NCI-H2107 treated with DMSO at 0.1 percent for 48 hours (cell line): Measurements from ENCODE around the gene TTC28.
"Not testable (repeated sequence)": the region's sequence is repeated elsewhere in the genome, so short reads cannot be mapped to it uniquely, and the experiment has no call there.

Source experiments
- DNase-seq: peaks from one replicate; lab custom pipeline; 2025; ENCODE audit not compliant: unreplicated experiment; lab: John Stamatoyannopoulos, UW

TTC28 gene

DNA sequence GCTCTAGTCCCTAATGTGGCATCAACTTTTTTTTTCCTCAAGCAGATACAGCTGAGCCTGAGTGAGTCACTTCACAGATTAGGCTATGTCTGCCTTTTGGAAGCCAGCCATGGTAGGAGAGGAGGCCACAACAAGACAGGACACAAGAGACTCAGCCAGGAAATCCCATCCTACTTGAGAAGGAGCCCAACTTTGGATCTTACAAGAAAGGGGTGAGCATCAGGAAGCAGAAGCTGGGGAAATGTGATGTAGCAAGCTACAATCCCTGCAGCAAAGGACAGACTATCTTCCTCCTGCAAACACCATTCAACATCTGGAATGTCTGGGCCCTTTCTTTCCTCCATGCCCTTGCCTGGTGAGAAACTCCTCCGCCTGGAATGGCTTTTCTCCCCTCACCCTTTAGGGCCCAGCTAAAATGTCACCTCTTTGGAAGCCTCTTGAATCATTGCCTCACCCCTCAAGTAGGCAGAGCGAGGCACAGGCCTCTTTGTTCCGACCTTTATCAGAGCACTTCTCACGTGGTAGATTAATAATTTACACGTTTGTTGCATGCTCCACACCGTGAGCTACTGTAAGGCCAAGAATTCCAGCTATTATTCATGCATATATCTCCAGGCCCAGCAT lies 604.2 kb downstream of the TTC28 start:
- no peak for DNase-seq

DNA sequence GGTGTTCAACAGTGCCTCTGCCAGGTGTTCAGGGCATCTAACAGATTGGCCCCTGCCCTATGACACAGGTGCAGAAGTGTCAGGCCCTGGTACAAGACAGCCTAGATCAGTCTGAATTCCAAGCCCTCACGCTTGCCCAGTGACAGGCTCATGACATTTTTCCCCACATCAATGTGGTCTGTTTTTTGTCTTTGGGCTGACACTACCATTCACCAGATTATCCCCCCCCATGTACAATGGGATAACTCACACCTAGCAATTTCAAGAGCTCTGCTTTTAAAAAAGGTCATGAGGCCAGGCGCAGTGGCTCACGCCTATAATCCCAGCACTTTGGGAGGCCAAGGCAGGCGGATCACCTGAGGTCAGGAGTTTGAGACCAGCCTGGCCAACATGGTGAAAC lies 605.1 kb downstream of the TTC28 start:
- no peak for DNase-seq

DNA sequence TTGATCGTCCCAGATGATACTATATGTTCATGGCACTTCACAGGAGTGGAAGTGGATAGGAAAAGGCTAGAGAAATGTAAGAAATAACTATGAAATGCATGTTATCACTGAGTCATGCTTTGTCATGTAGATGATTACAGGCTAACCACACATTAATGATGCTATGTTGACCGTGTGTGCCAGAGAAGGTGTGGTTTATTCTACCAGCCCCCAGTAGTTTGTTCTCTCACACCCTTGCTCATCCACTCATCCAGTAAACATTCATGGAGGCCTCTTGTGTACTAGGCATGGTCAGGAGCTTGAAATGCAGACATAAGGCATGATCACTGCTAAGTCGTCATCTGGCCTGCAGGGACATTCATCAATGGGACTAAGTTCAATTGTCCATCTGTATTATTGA lies 607.6 kb downstream of the TTC28 start:
- DNase-seq: no peak

DNA sequence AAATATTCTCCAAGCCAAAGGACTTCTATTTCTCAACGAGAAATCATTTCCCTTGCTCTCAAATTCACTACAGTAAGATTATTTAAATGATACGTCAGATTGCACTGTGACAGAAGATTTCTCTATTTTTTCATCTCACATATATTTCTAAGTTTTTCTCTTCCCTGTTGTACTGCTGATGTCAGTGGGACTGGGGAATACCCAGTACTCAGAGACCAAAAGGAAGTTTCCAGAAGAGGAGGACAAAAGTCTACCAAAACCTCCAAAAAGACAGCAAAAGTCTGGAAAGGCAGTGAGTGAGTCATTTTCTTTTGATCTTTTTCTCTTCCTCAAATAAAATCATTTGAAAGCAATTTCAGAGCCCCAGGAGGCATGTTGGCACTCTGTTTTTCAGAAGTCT lies 610.8 kb downstream of the TTC28 start:
- DNase-seq: no peak

DNA sequence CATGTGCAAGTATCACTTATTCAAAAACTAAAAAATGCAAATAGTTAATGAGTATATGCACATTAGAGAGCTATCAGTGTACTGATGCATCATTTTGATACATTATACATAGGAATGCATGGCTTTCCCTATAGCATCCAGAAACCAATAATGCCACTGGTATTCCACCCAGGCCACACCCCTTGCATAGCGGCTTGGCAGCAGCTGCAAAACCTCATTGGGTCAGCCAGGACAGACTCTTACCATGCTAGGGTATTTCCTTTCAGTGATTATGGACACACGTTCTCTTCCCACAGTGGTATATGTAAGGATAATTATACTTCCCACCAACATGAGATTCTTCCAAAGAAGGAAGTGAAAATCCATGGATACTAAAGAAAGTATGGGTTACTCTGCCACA lies 614.7 kb downstream of the TTC28 start:
- DNase-seq: no peak

DNA sequence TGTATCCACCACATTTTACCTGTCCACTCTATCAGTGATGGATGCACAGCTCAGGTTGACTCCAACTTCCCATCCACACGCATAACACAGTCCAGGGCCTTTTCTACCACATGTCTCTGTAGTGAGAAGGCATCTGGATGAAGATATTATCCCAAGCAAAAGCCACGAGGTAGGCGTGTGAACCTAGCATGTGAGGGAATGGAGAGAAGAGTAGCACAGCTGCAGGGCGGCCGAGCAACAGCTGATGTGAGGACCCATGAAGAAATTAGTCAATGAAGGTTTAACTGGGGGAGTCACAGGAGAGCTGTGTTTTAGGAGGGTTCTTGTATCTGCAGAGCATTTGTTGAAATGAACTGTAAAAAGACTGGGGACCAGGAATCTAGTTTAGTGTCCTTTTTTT lies 616.0 kb downstream of the TTC28 start:
- no peak for DNase-seq

DNA sequence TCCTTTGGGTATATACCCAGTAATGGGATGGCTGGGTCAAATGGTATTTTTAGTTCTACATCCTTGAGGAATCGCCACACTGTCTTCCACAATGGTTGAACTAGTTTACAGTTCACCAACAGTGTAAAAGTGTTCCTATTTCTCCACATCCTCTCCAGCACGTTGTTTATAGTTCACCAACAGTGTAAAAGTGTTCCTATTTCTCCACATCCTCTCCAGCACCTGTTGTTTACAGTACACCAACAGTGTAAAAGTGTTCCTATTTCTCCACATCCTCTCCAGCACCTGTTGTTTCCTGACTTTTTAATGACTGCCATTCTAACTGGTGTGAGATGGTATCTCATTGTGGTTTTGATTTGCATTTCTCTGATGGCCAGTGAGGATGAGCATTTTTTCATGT lies 619.0 kb downstream of the TTC28 start:
- DNase-seq: not testable (repeated sequence)

DNA sequence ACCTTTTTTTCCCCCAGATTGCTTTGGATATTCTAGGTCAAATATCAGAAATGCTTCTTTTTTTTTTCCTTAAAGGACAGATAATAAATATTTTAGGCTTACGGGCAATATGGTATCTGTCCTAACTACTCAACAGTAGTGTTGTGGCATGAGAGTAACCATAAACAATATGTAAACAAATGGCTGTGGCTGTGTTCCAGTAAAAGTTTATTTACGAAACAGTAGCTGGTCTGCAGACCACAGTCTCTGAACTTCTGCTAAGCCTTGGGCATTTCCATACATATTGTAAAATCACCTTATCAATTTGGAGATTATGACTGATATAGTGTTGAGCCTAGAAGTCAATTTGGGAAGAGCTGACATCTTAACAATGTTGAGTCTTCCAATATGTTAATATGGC lies 621.6 kb downstream of the TTC28 start:
- no peak for DNase-seq

DNA sequence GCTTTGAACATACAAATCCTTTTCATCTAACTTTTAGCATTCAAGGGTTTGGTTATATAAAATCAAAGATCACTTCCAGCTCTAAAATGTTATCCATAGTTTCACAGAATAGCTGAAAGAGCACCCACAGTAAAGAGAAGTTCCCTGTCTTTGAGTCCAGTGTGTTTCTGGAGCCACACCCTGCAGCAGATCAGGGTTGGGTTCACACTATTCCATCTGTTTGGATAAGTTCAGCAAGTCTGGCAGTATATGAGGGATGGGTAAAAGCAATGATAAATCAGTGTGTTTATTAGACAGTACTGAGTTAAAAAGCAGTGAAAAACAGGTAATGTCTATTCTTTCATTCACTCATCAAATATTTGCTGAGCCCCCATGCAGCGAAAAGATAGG lies 624.8 kb downstream of the TTC28 start:
- DNase-seq: no peak

DNA sequence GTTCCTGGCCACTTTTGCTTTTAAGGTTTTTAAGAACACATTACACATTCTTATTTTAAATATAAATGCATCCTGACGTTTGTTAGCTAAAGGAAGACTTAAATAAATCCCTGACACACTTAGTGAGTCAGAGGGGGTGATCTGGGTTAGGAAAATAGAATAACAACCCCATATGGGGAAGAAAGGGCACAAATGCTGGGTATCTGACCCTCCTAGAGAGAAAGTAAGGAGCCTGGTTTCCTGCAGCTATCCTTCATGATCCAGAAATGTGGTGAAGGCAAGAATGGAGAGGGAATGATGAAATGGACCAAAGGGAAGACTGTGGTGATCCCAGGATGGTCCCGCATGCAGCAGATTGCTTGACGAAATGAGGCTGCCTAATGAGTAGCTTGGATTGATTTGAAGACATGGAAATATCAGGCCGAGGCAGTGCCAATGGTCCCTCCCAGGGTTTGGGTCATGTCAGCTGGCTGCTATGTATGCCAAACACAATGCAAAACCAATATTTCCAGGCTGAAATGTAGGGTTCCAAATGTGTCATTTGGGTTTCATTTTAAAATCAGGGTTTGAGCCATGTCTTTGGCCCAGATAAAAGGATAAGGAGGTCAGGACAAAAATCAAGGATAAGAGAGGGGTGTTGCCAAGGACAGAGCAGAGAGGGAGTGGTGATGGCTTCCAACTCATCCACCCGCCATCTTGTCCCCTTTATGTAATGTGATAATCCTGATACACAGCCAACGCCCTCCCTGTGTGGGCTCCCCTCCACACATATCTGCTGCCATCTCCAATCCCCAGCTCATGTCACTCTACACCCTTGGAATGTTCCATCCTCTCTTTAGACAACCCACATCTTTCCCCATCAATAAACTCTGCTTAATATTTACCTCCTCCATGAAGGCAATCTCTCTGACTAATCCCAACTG lies 625.5 kb downstream of the TTC28 start:
- DNase-seq: no peak

DNA sequence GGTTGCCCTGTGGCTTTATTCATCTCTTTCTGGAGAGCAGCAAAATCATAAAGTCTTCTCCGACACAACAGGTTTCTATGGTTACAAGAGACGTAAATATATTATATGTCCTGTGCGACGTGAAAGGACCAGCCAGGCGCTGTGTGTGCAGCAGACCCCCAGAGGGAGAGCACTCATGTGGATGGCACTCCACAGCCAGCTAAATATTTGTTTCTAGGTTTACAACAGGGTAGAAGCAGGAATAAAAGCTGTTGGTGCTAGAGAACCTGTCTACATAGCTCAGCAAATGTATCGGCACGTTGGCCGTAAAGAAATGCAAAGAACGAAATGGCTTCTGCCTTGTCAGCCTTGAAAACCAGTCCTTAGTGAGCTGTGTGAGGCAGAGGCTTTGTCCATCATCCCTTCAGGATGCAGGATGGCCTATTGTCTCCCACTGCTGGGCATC lies 626.8 kb downstream of the TTC28 start:
- peak; percentile 6 for DNase-seq

DNA sequence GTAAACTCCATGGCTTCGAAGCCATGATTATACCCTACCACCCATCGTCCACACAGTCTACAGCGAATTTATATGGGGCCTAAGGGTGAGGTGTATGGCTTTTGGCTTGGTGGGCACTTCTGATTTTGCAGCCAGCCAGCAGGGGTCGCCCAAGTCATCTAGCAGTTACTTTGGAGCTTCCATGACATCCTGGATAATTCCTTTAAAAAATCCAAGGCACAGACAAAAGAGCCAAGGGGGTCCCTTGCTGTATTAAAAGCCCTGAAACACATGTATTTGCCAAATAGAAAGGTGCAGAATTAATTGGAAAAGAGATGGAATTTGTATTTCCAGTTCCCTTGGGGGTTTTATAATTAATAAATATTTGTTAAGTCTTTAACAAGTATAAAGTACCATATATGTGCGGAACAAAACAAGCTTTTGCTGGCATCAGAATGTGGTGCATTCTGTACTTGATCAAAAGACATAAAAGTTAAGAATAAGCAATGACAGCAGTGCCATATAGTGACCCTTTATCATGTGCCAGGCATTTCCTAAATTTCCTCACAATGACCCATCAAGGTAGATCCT lies 627.8 kb downstream of the TTC28 start:
- DNase-seq: peak; percentile 19

DNA sequence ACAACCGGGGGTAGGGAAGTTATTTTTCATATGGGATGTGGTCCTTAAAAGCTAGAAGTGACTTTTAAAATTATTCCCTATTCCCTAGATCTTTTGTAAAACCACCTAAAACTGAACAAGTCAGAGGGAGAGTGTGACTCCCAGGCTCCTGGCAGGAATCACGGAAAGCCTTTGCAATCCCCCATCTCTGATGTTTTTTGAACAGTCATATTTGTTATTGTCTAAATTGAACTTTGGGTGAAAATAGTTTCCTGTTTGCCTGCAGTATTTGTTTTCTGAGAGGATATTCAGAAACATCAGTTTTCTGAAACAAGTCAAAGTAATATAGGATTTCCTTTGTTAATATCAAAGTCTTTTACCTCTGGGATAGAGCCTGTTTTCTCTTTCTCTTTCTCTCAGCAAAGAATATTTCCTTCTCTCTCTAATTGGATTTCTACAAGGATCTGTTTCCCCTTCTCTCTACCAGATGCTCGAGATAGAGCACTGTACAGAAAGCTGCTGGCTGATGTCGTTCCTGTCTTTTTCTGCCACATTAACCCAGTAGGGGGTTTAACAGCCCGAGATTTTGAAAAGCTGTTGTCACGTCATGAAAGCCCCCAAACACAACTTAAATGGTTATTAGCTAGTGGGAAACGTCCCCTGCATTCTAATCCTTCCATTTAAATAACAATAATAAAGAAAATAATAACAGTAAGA lies 628.4 kb downstream of the TTC28 start:
- DNase-seq: no peak

DNA sequence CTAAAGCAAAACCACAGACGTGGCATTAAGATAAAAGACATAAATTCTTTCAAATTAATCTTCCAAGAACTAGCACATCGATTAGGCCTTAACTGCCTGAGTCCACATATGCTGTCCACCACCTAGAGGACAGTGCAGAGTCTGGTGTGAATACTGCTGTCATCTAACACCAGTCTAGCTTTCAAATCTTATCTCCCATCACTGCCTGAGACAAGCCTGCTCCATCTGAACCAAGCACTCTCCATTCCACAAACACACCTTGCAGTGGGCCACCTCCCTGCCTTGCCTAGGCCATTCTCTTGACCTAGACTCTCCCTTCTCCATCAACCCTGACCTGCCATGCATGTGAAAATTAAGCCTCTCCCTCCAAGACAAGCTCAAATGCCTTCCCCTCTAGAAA lies 631.1 kb downstream of the TTC28 start:
- DNase-seq: no peak

DNA sequence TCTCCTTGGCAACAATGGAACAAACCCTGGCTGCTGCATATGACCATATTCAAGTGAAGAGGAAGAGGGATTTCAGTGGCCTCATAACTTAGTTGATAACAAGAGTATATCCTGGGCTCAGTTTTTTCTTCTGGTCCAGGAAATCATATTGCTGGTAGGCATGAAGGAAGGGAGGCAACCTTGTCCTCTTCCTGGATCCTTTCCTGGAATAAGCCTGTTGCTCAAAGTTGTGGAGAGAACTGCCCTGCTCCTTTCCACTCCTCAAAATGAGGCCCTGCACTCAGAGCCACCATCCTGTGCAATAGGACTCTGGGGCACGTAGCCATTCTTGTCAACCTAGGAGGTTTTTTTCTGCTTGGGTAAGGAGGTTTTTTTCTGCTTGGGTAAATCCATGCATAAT lies 631.9 kb downstream of the TTC28 start:
- DNase-seq: no peak

DNA sequence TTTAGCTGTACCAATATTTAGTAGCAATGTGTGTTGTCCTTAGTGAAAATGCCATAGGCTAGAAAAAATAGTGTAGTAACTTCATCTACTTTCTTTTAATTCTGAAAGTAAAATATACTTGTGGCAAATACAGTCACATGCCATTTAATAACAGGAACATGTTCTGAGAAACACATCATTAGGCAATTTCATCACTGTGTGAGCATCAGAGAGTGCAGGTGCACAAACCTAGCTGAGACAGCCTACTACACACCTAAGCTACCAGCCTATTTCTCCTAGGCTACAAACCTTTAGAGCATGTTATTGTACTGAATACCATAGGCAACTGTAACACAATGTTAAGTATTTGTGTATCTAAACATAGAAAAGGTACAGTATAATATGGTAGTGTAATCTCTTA lies 633.5 kb downstream of the TTC28 start:
- no peak for DNase-seq

DNA sequence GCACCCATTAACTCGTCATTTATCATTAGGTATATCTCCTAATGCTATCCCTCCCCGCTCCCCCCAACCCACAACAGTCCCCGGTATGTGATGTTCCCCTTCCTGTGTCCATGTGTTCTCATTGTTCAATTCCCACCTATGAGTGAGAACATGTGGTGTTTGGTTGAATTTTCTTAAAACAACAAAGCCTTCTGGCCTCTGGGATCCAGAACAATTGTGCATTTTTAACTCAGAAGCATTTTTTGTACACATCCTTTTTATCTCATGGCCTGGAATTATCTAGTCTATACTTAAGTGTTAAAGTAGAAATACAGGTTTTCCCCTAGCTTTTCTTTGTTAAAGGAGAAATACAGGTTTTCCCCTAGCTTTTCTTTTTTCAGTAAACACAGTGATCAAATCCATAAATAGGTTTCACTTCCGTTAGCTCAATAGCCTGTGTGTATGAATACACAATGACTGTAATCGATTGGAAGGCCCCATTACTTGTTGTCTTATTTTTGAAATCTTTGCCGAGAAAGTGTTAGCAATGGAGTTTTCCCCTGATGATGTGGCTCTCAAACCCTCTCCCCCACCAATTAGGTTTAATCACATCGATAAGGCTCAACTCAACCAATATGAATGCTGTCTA lies 635.0 kb downstream of the TTC28 start:
- DNase-seq: no peak

DNA sequence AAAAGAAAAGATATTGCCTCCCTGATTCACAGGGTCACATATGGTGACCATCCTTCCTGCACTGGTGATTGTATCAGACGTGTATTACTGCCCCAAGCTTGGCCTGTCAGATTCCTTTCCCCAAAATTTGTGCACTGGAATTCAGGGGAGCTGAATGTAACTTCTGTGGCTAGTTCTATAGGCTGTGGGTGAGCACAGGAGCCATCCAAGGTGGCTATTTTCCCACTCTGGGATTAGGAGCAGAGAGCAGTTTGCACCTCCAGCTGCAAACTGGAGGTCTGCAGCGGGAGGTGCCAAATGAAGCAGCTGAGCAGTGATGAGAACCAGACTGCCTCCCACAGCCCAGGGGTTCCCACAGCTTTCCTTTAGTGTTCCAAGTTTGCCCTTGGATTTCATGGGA lies 636.4 kb downstream of the TTC28 start:
- no peak for DNase-seq

DNA sequence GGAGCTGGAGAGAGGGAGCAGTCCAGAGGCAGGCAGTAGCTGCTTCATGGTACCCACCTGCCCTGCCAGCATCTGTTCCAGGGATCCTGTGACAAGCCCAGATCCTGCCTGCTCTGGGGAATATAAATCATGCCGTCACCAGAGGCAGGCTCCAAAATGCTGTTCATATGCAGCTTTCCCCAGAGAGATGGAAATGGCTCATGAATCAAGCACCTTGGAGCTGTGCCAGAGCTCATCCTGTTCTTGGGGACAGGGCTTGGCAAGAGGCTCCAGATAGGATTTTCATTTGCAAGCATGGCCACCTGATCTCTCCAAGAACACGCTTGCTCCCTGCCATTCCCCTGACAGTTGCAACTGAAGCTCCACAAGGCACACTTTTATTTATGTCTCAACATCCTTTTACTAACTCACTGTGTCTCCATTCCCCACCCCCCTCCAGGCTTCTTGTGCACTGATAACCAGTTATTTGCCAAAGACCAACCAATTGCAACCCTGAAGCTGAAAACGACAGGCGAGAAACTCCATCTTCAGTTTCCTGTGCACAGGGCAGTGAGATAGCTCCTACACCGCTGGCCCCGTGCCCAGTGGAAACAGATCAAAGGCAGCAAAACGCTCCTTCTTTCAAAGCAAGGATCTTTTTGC lies 644.8 kb downstream of the TTC28 start:
- peak; percentile 88 for DNase-seq

DNA sequence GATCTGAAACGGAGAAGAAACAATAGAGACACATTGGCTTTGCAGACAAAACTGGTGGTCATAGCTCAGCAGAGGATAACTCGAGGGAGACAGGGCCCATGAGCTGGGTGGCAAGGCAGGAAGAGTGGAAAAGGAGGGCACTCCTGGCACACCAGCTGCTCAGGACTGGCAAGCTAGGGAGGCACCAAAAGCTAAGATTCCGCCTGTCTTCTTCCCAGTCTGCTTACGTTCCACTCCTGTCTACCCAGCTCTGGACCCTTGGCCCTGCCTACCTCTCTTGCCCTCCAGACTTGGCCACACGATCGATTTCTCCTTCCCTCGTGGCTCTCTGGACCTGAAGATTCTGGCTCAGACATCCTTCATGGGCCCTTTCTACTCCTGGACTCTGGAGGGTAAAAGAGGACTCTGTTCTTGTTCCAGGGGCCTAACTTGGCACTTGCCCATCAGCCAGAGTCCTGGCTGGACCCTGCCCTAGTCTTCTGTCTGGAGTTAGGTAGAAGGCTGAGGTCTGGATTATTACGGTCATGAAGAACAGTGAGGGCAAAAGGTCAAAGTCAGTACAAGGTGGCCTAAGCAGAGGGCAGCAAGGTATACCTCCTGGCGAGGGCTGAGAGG lies 645.4 kb downstream of the TTC28 start:
- no peak for DNase-seq
